Keratinocyte (primary cell): ENCODE data around the gene PAFAH1B2. TPM values are rescaled to one million over a fixed set of nuclear protein-coding genes. Genes with fewer than 3 reads are reported as not detected.

Experiments
- DNase-seq: peaks from one replicate; pipeline ENCODE4 v3.0.0-alpha.2; 2011; ENCODE audit warnings: low read depth, missing footprints, low spot score
- FAIRE-seq: peaks from 2 replicates; lab custom pipeline; 2011; peaks lifted over from hg19 to GRCh38; lab: Jason Lieb, UNC
- H2AFZ ChIP-seq: 2 replicates; pipeline ENCODE4 v1.6.0; 2012; ENCODE audit warnings: low read length, control low read depth, inconsistent platforms; ENCODE audit not compliant: control insufficient read depth
- H3K27ac ChIP-seq: 2 replicates; pipeline ENCODE4 v1.5.1; 2011; ENCODE audit warnings: low read length; ENCODE audit not compliant: control insufficient read depth, insufficient read depth
- H3K27me3 ChIP-seq: 3 replicates; pipeline ENCODE4 v1.6.0; 2011; ENCODE audit warnings: low read length; ENCODE audit not compliant: control insufficient read depth, insufficient read depth; ENCODE audit errors: extremely low read depth
- H3K36me3 ChIP-seq, 2 experiments: 2 replicates in 1 of 2; 3 replicates in 1 of 2; pipeline ENCODE4 v1.5.1; 2011; ENCODE audit warnings: low read length in 2 of 2, mild to moderate bottlenecking in 1 of 2; ENCODE audit not compliant: control insufficient read depth in 2 of 2, insufficient read depth in 2 of 2; ENCODE audit errors: extremely low read depth in 1 of 2
- H3K4me1 ChIP-seq: 3 replicates; pipeline ENCODE4 v1.5.1; 2011; ENCODE audit warnings: low read length; ENCODE audit not compliant: control insufficient read depth, insufficient read depth; ENCODE audit errors: extremely low read depth
- H3K4me2 ChIP-seq: 3 replicates; pipeline ENCODE4 v1.6.0; 2011; ENCODE audit warnings: low read depth, low read length; ENCODE audit not compliant: control insufficient read depth, insufficient read depth; ENCODE audit errors: extremely low read depth
- H3K4me3 ChIP-seq, 3 experiments: fragments of 200-600 bp in 1 of 3; sonication (generic) in 1 of 3; 2 replicates in 2 of 3; 3 replicates in 1 of 3; pipeline ENCODE4 v1.5.1; 2011 to 2016; ENCODE audit warnings: low read length in 3 of 3, mild to moderate bottlenecking in 3 of 3, control low read depth in 2 of 3, inconsistent platforms in 1 of 3, low read depth in 1 of 3, mixed read lengths in 1 of 3, mixed run types in 1 of 3, moderate library complexity in 1 of 3; ENCODE audit not compliant: control insufficient read depth in 2 of 3, insufficient read depth in 2 of 3; ENCODE audit errors: extremely low read depth in 1 of 3
- H3K79me2 ChIP-seq: 2 replicates; pipeline ENCODE4 v1.6.0; 2012; ENCODE audit warnings: low read length; ENCODE audit not compliant: control insufficient read depth, insufficient read depth
- H3K9ac ChIP-seq: 3 replicates; pipeline ENCODE4 v1.6.0; 2011; ENCODE audit warnings: low read length; ENCODE audit not compliant: control insufficient read depth, insufficient read depth; ENCODE audit errors: extremely low read depth
- H3K9me1 ChIP-seq: 3 replicates; pipeline ENCODE4 v1.6.0; 2011; ENCODE audit warnings: low read length; ENCODE audit not compliant: control insufficient read depth, insufficient read depth; ENCODE audit errors: extremely low read depth
- H3K9me3 ChIP-seq: 2 replicates; pipeline ENCODE4 v1.5.1; 2012; ENCODE audit warnings: low read depth, low read length; ENCODE audit not compliant: control insufficient read depth
- H4K20me1 ChIP-seq: 3 replicates; pipeline ENCODE4 v1.6.0; 2011; ENCODE audit warnings: low read length; ENCODE audit not compliant: control insufficient read depth, insufficient read depth; ENCODE audit errors: extremely low read depth
- EZH2 ChIP-seq: IDR thresholded peaks from one replicate; pipeline ENCODE4 v1.6.1; 2012; ENCODE audit warnings: inconsistent platforms, mild to moderate bottlenecking, low read length, moderate library complexity
- dilution Hi-C: fragments of 300-500 bp; cut with MboI; formaldehyde crosslinking; loops from one replicate; pipeline ENCODE4 v1.7.0; 2020; ENCODE audit warnings: low sequenced_read_pairs; ENCODE audit not compliant: extremely low pct_ligation_motif_present
- polyA plus RNA-seq, 5 experiments: library from polyadenylated mRNA; depleted of rRNA in 3 of 5; stranded (reverse) in 3 of 5; stranded (forward) in 1 of 5; unstranded in 1 of 5; fragments of >200 nt; gene quantifications; 1 replicate in 1 of 5; 2 replicates in 3 of 5; 3 replicates in 1 of 5; pipeline versions ENCODE4 v1.2.1 to v1.2.3, GENCODE V29; 2011 to 2012; ENCODE audit warnings: missing spikeins in 2 of 5, low read depth in 1 of 5, low replicate concordance in 1 of 5
- TF ChIP-seq, protein P1 (sequence below), 3 experiments: IDR thresholded peaks in 1 of 3; conservative IDR thresholded peaks in 1 of 3; optimal IDR thresholded peaks in 1 of 3; 2 replicates in 2 of 3; 3 replicates in 1 of 3; pipeline versions ENCODE3 to v1.5.1; 2011; ENCODE audit warnings: low read length in 3 of 3, mild to moderate bottlenecking in 3 of 3, moderate library complexity in 2 of 3, control low read depth in 1 of 3, inconsistent platforms in 1 of 3; ENCODE audit not compliant: insufficient read depth in 2 of 3; ENCODE audit errors: extremely low read depth in 1 of 3

PAFAH1B2 gene
- polyA plus RNA-seq, 1 donor (not counting 4 experiments of a cell fraction or from before 2014, with no cell fraction given), result 76.4 TPM

DNA sequence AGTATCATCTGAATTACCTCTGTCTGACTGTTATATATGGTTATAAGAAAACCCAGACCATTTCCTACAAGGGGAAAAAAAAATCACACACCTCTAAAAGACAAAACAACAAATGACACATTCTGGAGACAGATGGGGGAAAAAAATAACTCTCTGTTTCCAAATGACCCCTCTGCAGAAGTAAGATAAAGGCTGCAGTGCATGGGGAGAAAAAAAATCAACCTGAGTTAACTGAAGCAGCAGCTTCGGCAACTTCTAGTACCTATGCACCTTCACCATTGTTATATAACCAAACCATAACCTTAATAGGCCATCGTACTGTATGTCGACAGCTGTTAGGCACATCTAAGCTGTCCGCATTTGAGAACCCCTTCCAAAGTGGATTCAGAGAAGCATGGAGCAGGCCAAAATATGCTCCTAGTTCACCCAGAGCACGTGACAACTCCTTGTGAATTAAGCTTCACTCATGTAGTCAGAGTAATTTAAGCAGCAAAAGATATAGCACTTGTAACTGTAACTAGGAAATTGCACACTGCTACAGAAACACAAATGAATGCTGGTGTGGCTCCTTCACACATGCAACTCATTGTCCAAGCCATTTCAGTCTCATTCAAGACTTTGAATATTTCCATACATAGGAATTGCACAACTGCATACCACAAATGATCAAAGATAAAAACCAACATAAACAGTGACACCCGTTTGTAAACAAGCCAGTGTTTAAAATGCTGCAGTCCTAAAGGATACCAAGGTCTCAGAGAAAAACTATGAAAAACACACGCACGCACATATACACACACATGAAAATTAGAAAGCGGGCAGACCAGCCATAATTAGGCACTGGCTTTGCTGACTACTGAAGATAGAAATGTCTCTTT is 48.6 kb upstream of the PAFAH1B2 start:
- peaks cover 2% of the 10 kb centered on the region for H4K20me1 ChIP-seq
- H3K4me3 ChIP-seq, result peak overlapping the region in 2 of 3 experiments; percentile 93 to 95
- H2AFZ ChIP-seq, result no peak overlapping the region
- H3K27me3 ChIP-seq, result no peaks in the 10 kb centered on the region
- DNase-seq (no peak), FAIRE-seq (peak; percentile 17)
- H3K4me2 ChIP-seq, result peak overlapping the region; percentile 84
- peaks cover 73% of the 10 kb centered on the region for H3K79me2 ChIP-seq
- peaks cover 42% of the 10 kb centered on the region for H3K4me1 ChIP-seq
- dilution Hi-C loops, result no loop called here
- TF ChIP-seq, protein P1, sequence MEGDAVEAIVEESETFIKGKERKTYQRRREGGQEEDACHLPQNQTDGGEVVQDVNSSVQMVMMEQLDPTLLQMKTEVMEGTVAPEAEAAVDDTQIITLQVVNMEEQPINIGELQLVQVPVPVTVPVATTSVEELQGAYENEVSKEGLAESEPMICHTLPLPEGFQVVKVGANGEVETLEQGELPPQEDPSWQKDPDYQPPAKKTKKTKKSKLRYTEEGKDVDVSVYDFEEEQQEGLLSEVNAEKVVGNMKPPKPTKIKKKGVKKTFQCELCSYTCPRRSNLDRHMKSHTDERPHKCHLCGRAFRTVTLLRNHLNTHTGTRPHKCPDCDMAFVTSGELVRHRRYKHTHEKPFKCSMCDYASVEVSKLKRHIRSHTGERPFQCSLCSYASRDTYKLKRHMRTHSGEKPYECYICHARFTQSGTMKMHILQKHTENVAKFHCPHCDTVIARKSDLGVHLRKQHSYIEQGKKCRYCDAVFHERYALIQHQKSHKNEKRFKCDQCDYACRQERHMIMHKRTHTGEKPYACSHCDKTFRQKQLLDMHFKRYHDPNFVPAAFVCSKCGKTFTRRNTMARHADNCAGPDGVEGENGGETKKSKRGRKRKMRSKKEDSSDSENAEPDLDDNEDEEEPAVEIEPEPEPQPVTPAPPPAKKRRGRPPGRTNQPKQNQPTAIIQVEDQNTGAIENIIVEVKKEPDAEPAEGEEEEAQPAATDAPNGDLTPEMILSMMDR (optimal IDR thresholded peaks at IDR 0.05 in 1 of 3, IDR thresholded peaks at IDR 0.05 in 1 of 3, conservative IDR thresholded peaks at IDR 0.05 in 1 of 3; ENCODE audit: extremely low read depth in 1 of 3, insufficient read depth in 2 of 3, low read length in 3 of 3), result no peak
- TF ChIP-seq EZH2, result no peak
- peaks cover 5% of the 10 kb centered on the region for H3K9me1 ChIP-seq
- peaks cover 0 to 3% of the 10 kb centered on the region in 2 experiments for H3K36me3 ChIP-seq
- peak overlapping the region; percentile 85 for H3K27ac ChIP-seq
- H3K9ac ChIP-seq, result peak overlapping the region; percentile 92
- no peaks in the 10 kb centered on the region for H3K9me3 ChIP-seq

DNA sequence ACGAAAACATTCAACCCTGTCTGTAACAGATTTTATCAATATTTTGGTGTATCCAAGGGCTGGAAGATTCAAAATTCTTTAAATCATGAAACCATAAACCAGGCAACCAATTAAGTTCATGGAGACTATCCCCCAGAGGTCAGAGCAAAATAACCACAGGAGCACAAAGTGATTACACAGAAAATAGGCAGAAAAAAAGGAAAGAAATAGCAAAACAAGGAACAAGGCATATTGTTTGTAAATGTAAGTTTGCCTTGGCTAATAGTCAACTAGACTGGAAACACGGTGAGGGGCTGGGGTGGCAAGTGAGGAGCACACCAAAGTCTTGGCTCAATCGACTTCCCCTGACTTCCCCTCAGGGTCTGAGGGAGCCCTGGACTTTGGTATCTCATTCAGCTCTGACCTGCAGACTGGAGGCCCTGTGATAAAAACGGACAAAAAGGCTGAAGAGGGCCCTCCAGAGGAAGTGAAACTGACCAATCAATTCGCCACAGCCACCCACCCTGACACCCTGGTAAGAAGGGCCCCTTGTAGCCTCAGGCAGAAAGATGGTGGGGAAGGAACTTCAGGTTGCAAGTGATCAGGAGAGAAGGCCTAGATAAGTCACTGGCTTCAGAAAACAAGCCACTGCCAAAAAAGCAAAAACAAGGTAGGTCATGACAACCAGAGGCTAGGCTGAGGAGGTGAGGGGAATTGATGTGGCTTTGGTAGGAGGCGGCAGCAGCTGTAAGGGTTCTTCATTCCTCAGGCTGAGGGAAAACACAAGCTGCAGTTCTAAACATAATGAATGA is 47.7 kb upstream of the PAFAH1B2 start:
- dilution Hi-C loops, result no loop called here
- Histone ChIP-seq H3K9me3 (no peaks in the 10 kb centered on the region), H3K27ac (peak overlapping the region; percentile 85), H3K9me1 (peaks cover 5% of the 10 kb centered on the region), H3K4me1 (peaks cover 36% of the 10 kb centered on the region), H3K27me3 (no peaks in the 10 kb centered on the region), H3K4me3 (peak overlapping the region; percentile 85 to 95 (median 93)), H3K9ac (peak overlapping the region; percentile 92), H2AFZ (no peak overlapping the region), H4K20me1 (peaks cover 2% of the 10 kb centered on the region), H3K79me2 (peaks cover 67% of the 10 kb centered on the region), H3K4me2 (peak overlapping the region; percentile 84), H3K36me3 (peaks cover 0 to 3% of the 10 kb centered on the region in 2 experiments)
- TF ChIP-seq, protein P1 (optimal IDR thresholded peaks at IDR 0.05 in 1 of 3, IDR thresholded peaks at IDR 0.05 in 1 of 3, conservative IDR thresholded peaks at IDR 0.05 in 1 of 3; ENCODE audit: extremely low read depth in 1 of 3, insufficient read depth in 2 of 3, low read length in 3 of 3), result no peak
- no peak for TF ChIP-seq EZH2
- DNase-seq, result no peak
- FAIRE-seq, result no peak
